ENCODE results near the gene IGSF21. TPM values are rescaled to one million over a fixed set of nuclear protein-coding genes. Genes with fewer than 3 reads are reported as not detected.

Gene IGSF21
- total and polyA plus RNA-seq, 2 of the 8 experiments (the other 6 are each of a cell fraction or from before 2014, with no cell fraction given), result 22.5 to 28.5 TPM

- TF ChIP-seq RAD21 (IDR thresholded peaks at IDR 0.05 in 1 of 2, conservative IDR thresholded peaks at IDR 0.05 in 1 of 2; ENCODE audit: low read depth in 2 of 2, low read length in 2 of 2) (no peak), NANOG (IDR thresholded peaks at IDR 0.05; ENCODE audit: insufficient read depth, low read depth, low read length, poor library complexity, severe bottlenecking) (no peak), TEAD4 (IDR thresholded peaks at IDR 0.05; ENCODE audit: low read depth, low read length) (no peak), TAF1 (IDR thresholded peaks at IDR 0.05; ENCODE audit: low read depth, low read length) (no peak)
These were observed 154.3 kb downstream of the IGSF21 start (continued) for GRCh38 chr1:18261891-18262290.
